Adrenal gland (tissue), 5 donors: Measurements from ENCODE around the gene APLF.

Experiments
- POLR2A ChIP-seq, 2 donors: fragments of 450-650 bp; IDR thresholded peaks; one replicate each; pipeline ENCODE4 v1.6.1; 2017; ENCODE audit warnings: antibody characterized with exemption in 2 of 2, mild to moderate bottlenecking in 2 of 2, moderate library complexity in 1 of 2
- TF ChIP-seq, protein P1 (sequence below), 6 experiments: fragments of 450-650 bp in 4 of 6; fragments of 200-600 bp in 2 of 6; sonication (generic) in 1 of 6; IDR thresholded peaks; 1 replicate in 5 of 6; 2 replicates in 1 of 6; pipeline versions ENCODE4 v1.5.1 to v1.8.0; 2016 to 2021; ENCODE audit warnings: antibody characterized with exemption in 6 of 6, mild to moderate bottlenecking in 2 of 6, moderate library complexity in 1 of 6
- donor health status: DM: no; HTN: no; CAD: no.

DNA sequence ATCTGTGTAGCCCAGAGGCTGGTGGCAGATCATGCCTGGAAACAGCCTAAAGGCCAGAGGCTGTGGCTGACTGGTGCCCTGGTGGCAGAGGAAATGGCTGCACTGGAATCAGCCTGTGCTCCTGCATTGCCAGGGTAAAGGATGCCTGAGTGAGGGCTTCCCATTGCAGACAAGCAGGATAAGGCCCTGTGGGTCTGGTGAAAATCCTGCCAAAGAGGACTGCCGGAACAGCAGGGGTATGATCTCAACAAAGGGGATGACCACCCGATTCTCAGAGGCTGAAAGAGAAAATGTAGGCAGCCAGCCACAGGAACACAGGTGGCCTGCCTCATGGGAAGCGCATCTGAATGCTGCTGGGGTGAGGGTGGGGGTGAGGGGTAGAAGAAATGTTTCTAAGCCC lies 48.5 kb upstream of the APLF start:
- TF ChIP-seq, protein P1, sequence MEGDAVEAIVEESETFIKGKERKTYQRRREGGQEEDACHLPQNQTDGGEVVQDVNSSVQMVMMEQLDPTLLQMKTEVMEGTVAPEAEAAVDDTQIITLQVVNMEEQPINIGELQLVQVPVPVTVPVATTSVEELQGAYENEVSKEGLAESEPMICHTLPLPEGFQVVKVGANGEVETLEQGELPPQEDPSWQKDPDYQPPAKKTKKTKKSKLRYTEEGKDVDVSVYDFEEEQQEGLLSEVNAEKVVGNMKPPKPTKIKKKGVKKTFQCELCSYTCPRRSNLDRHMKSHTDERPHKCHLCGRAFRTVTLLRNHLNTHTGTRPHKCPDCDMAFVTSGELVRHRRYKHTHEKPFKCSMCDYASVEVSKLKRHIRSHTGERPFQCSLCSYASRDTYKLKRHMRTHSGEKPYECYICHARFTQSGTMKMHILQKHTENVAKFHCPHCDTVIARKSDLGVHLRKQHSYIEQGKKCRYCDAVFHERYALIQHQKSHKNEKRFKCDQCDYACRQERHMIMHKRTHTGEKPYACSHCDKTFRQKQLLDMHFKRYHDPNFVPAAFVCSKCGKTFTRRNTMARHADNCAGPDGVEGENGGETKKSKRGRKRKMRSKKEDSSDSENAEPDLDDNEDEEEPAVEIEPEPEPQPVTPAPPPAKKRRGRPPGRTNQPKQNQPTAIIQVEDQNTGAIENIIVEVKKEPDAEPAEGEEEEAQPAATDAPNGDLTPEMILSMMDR (IDR thresholded peaks at IDR 0.05) = no peak
- TF ChIP-seq POLR2A (IDR thresholded peaks at IDR 0.05) = no peak
